ENCODE measurements around the gene ZNF521. TPM values are rescaled to one million over a fixed set of nuclear protein-coding genes. Genes with fewer than 3 reads are reported as not detected.

The ZNF521 gene
- total and polyA plus RNA-seq, 2 experiments from 2014 or later, result 3.1 to 9.2 TPM

GRCh38 chr18:25322806-25323205 is 29.2 kb downstream of the ZNF521 start:
- Histone ChIP-seq H3K4me3 (no peak overlapping the region), H3K79me2 (replicated peaks; ENCODE audit: insufficient read depth) (no peaks in the 10 kb centered on the region), H3K27ac (ENCODE audit: low read depth) (no peak overlapping the region), H3K4me2 (no peak overlapping the region), H4K20me1 (replicated peaks; ENCODE audit: insufficient read depth) (no peaks in the 10 kb centered on the region), H2AFZ (no peak overlapping the region), H3K4me1 (ENCODE audit: insufficient read depth) (peaks cover 3% of the 10 kb centered on the region; the same call in 1 of the 2 replicates), H3K9me2 (ENCODE audit: insufficient read depth) (no peaks in the 10 kb centered on the region), H3F3A (replicated peaks; ENCODE audit: low read depth) (no peaks in the 10 kb centered on the region), H3K27me3 (ENCODE audit: insufficient read depth) (no peaks in the 10 kb centered on the region), H3K36me3 (ENCODE audit: insufficient read depth) (no peaks in the 10 kb centered on the region)
- no peaks in the 10 kb centered on the region for H3K27me3 Mint-ChIP-seq (ENCODE audit: insufficient read depth, low read depth, poor library complexity)
- H3K4me3 Mint-ChIP-seq, result no peak overlapping the region
- H3K4me1 Mint-ChIP-seq, result peaks cover 22% of the 10 kb centered on the region
- no peaks in the 10 kb centered on the region for H3K9me3 Mint-ChIP-seq
- DNase-seq (ENCODE audit: low spot score), result no peak
- no peak for TF ChIP-seq ZNF462 (CRISPR knock-in tag; IDR thresholded peaks at IDR 0.05)
- TF ChIP-seq ZNF331 (CRISPR knock-in tag; IDR thresholded peaks at IDR 0.05; ENCODE audit: low read depth), result no peak
- no peak for TF ChIP-seq POLR2AphosphoS5 (IDR thresholded peaks at IDR 0.05; ENCODE audit: low read depth)
- no peak for TF ChIP-seq EZH2phosphoT487 (IDR thresholded peaks at IDR 0.05; ENCODE audit: unreplicated experiment)
- TF ChIP-seq STAT1 (IDR thresholded peaks at IDR 0.05; ENCODE audit: unreplicated experiment), result no peak
- TF ChIP-seq REST (IDR thresholded peaks at IDR 0.05; ENCODE audit: unreplicated experiment), result no peak
- TF ChIP-seq EZH2 (IDR thresholded peaks at IDR 0.05; ENCODE audit: low read depth, unreplicated experiment), result no peak
- TF ChIP-seq CREB1 (CRISPR knock-in tag; IDR thresholded peaks at IDR 0.05; ENCODE audit: low read depth), result no peak
- no peak for TF ChIP-seq ZNF114 (CRISPR knock-in tag; IDR thresholded peaks at IDR 0.05)
- TF ChIP-seq JUNB (IDR thresholded peaks at IDR 0.05; ENCODE audit: unreplicated experiment), result no peak
- no peak for TF ChIP-seq ETS1 (IDR thresholded peaks at IDR 0.05)
- no peak for TF ChIP-seq CTCF (conservative IDR thresholded peaks at IDR 0.05; ENCODE audit: low read depth in 2 of 2)
- no peak for TF ChIP-seq NANOG (IDR thresholded peaks at IDR 0.05; ENCODE audit: borderline replicate concordance)
- no peak for ATAC-seq
- H3K36me3 Mint-ChIP-seq (ENCODE audit: low read depth), result peaks cover 3% of the 10 kb centered on the region; the same call in 2 of the 3 replicates
- H3K27ac Mint-ChIP-seq, result no peak overlapping the region

Data from GM23338 (cell line).